HPDE6-E6E7 (cell line): ENCODE results near the gene RFC4.

ENCODE experiments used
- DNase-seq: peaks from one replicate; pipeline ENCODE4 v3.0.0; 2011; ENCODE audit warnings: missing footprints; ENCODE audit errors: extremely low spot score

RFC4 gene

GRCh38 chr3:186743666-186744065 is 62.6 kb downstream of the RFC4 start:
- no peak for DNase-seq

GRCh38 chr3:186742618-186743380 is 63.5 kb downstream of the RFC4 start:
- DNase-seq = no peak
